Hepatocyte (in vitro differentiated cells): Measurements from ENCODE around the gene ABCA12. TPM values are rescaled to one million over a fixed set of nuclear protein-coding genes. Genes with fewer than 3 reads are reported as not detected.

Experiments used
- DNase-seq: peaks from one replicate; pipeline ENCODE4 v3.0.0-alpha.2; 2016; ENCODE audit warnings: low spot score
- H2AFZ ChIP-seq: fragments of 200-600 bp; sonication (generic); 2 replicates; pipeline ENCODE4 v1.6.0; 2016; ENCODE audit warnings: antibody characterized with exemption, mild to moderate bottlenecking
- H3K27ac ChIP-seq: fragments of 200-600 bp; sonication (generic); 2 replicates; pipeline ENCODE4 v1.5.1; 2016; ENCODE audit warnings: mild to moderate bottlenecking
- H3K27me3 ChIP-seq: fragments of 200-600 bp; sonication (generic); 2 replicates; pipeline ENCODE4 v1.6.1; 2016
- H3K36me3 ChIP-seq: fragments of 200-600 bp; sonication (generic); replicated peaks from 2 replicates; pipeline ENCODE4 v1.5.1; 2016; ENCODE audit warnings: low read depth; ENCODE audit not compliant: insufficient read depth
- H3K4me1 ChIP-seq: fragments of 200-600 bp; sonication (generic); 2 replicates; pipeline ENCODE4 v1.5.1; 2016; ENCODE audit warnings: mild to moderate bottlenecking, moderate library complexity; ENCODE audit not compliant: insufficient read depth
- H3K4me2 ChIP-seq: fragments of 200-600 bp; sonication (generic); 2 replicates; pipeline ENCODE4 v1.6.0; 2016
- H3K4me3 ChIP-seq: fragments of 200-600 bp; sonication (generic); 2 replicates; pipeline ENCODE4 v1.5.1; 2016; ENCODE audit warnings: mild to moderate bottlenecking
- H3K79me2 ChIP-seq: fragments of 200-600 bp; sonication (generic); 2 replicates; pipeline ENCODE4 v1.6.0; 2017; ENCODE audit warnings: mild to moderate bottlenecking
- H3K9me2 ChIP-seq: fragments of 200-600 bp; sonication (generic); replicated peaks from 2 replicates; pipeline ENCODE4 v1.6.0; 2017; ENCODE audit warnings: mild to moderate bottlenecking; ENCODE audit not compliant: insufficient read depth
- H3K9me3 ChIP-seq: fragments of 200-600 bp; sonication (generic); 2 replicates; pipeline ENCODE4 v1.5.1; 2016; ENCODE audit warnings: low read depth, mild to moderate bottlenecking
- H4K20me1 ChIP-seq: fragments of 200-600 bp; sonication (generic); 2 replicates; pipeline ENCODE4 v1.6.0; 2016; ENCODE audit warnings: mild to moderate bottlenecking; ENCODE audit not compliant: insufficient read depth, poor library complexity, severe bottlenecking
- CTCF ChIP-seq: fragments of 200-600 bp; sonication (generic); IDR thresholded peaks from 2 replicates; pipeline ENCODE4 v1.5.1; 2016; ENCODE audit warnings: antibody characterized with exemption, mild to moderate bottlenecking; ENCODE audit not compliant: poor library complexity
- EZH2 ChIP-seq: fragments of 200-600 bp; sonication (generic); IDR thresholded peaks from 2 replicates; pipeline ENCODE4 v1.6.1; 2016; ENCODE audit warnings: antibody characterized with exemption, mild to moderate bottlenecking, borderline replicate concordance
- EZH2phosphoT487 ChIP-seq: fragments of 200-600 bp; sonication (generic); IDR thresholded peaks from one replicate; pipeline ENCODE4 v1.6.1; 2018; ENCODE audit warnings: antibody characterized with exemption, mild to moderate bottlenecking, low read depth, moderate library complexity; ENCODE audit not compliant: unreplicated experiment, severe bottlenecking
- WGBS: methylation state at CpG from one replicate; pipeline ENCODE4 v1.1.6; 2016; ENCODE audit warnings: low lambda C conversion rate; ENCODE audit errors: missing lambda C conversion rate; 5-methylcytosine and 5-hydroxymethylcytosine counted together
- polyA plus RNA-seq: library from polyadenylated mRNA; unstranded; fragments of >200 nt; fragmentation: Nextera tagmentation; extraction: Ambion mirVana; gene quantifications from 2 replicates; pipeline ENCODE4 v1.2.1, GENCODE V29; 2016
- total RNA-seq: library from RNA; depleted of rRNA; stranded (reverse); fragments of >200 nt; gene quantifications from 2 replicates; pipeline ENCODE4 v1.2.3, GENCODE V29; 2014

The ABCA12 gene
- 0.23 and 0.44 TPM in 2 replicates for total RNA-seq
- polyA plus RNA-seq: 0.07 and 0.15 TPM in 2 replicates

- Histone ChIP-seq H3K4me3 (no peak within 1 kb of the TSS), H4K20me1 (no peaks in the 10 kb centered on the region), H2AFZ (no peak within 1 kb of the TSS), H3K36me3 (no peaks in the 10 kb centered on the region), H3K27me3 (no peaks in the 10 kb centered on the region), H3K9me3 (no peaks in the 10 kb centered on the region), H3K9me2 (no peaks in the 10 kb centered on the region), H3K79me2 (no peaks in the 10 kb centered on the region), H3K4me2 (no peak within 1 kb of the TSS), H3K27ac (peak within 1 kb of the TSS; percentile 43), H3K4me1 (no peaks in the 10 kb centered on the region)
- no peak for DNase-seq
- TF ChIP-seq EZH2phosphoT487 (no peak), EZH2 (no peak), CTCF (no peak)
- WGBS: 84% methylated on average over 2 of the region's 2 CpGs
Measured at GRCh38 chr2:215138479-215138878, at the start of gene ABCA12. Gene ABCA12, minus strand, starts transcription at chr2:215138626. Its CDS starts 418 bp downstream, at chr2:215138208.

- Histone ChIP-seq H3K27ac (no peak overlapping the region), H3K79me2 (no peaks in the 10 kb centered on the region), H3K4me2 (no peak overlapping the region), H3K4me3 (no peak overlapping the region), H3K9me2 (no peaks in the 10 kb centered on the region), H2AFZ (no peak overlapping the region), H3K9me3 (no peaks in the 10 kb centered on the region), H3K36me3 (no peaks in the 10 kb centered on the region), H3K4me1 (no peaks in the 10 kb centered on the region), H3K27me3 (no peaks in the 10 kb centered on the region), H4K20me1 (no peaks in the 10 kb centered on the region)
- TF ChIP-seq EZH2phosphoT487 (no peak), EZH2 (no peak), CTCF (no peak)
- DNase-seq: no peak
Measured at GRCh38 chr2:215188078-215188477, 49.7 kb upstream of the ABCA12 start.

- DNase-seq: no peak
- no peak for TF ChIP-seq CTCF
- TF ChIP-seq EZH2: no peak
- TF ChIP-seq EZH2phosphoT487: no peak
- WGBS: 82% methylated on average over 1 of the region's 1 CpG
Measured at GRCh38 chr2:215186021-215186420, 47.6 kb upstream of the ABCA12 start.

GRCh38 chr2:215178121-215178520, 39.7 kb upstream of the ABCA12 start:
- TF ChIP-seq EZH2phosphoT487: no peak
- no peak for TF ChIP-seq EZH2
- no peak for TF ChIP-seq CTCF
- no peaks in the 10 kb centered on the region for H3K9me3 ChIP-seq
- H3K4me3 ChIP-seq: no peak overlapping the region

More at GRCh38 chr2:215186021-215186420, 47.6 kb upstream of the ABCA12 start:
- no peak overlapping the region for H2AFZ ChIP-seq
- no peaks in the 10 kb centered on the region for H3K36me3 ChIP-seq
- no peak overlapping the region for H3K4me2 ChIP-seq
- H3K4me1 ChIP-seq: no peaks in the 10 kb centered on the region
- no peaks in the 10 kb centered on the region for H3K9me2 ChIP-seq
- H3K4me3 ChIP-seq: no peak overlapping the region
- H3K79me2 ChIP-seq: no peaks in the 10 kb centered on the region
- no peak overlapping the region for H3K27ac ChIP-seq
- no peaks in the 10 kb centered on the region for H3K9me3 ChIP-seq
- no peaks in the 10 kb centered on the region for H4K20me1 ChIP-seq
- H3K27me3 ChIP-seq: no peaks in the 10 kb centered on the region

More at GRCh38 chr2:215178121-215178520, 39.7 kb upstream of the ABCA12 start:
- Histone ChIP-seq H3K4me2 (no peak overlapping the region), H3K27ac (no peak overlapping the region), H3K9me2 (no peaks in the 10 kb centered on the region), H3K4me1 (no peaks in the 10 kb centered on the region), H3K79me2 (no peaks in the 10 kb centered on the region), H3K27me3 (no peaks in the 10 kb centered on the region), H4K20me1 (no peaks in the 10 kb centered on the region), H2AFZ (no peak overlapping the region), H3K36me3 (no peaks in the 10 kb centered on the region)
- 93% methylated on average over 4 of the region's 4 CpGs for WGBS
- no peak for DNase-seq
